Stomach smooth muscle (tissue), 2 donors: ENCODE data around the gene RBMS3.

Experiments used
- H3K27ac ChIP-seq: one replicate; pipeline ENCODE4 v1.7.0; 2013; ENCODE audit warnings: mild to moderate bottlenecking, low read length, inconsistent platforms
- H3K27me3 ChIP-seq, 2 donors: one replicate each; pipeline ENCODE4 v1.7.0; 2013; ENCODE audit warnings: low read length in 2 of 2; ENCODE audit not compliant: insufficient read depth in 2 of 2, control insufficient read depth in 1 of 2
- H3K36me3 ChIP-seq, 2 donors: one replicate each; pipeline ENCODE4 v1.7.0; 2013; ENCODE audit warnings: low read length in 2 of 2; ENCODE audit not compliant: control insufficient read depth in 2 of 2, insufficient read depth in 2 of 2
- H3K4me1 ChIP-seq: one replicate; pipeline ENCODE4 v1.7.0; 2013; ENCODE audit warnings: low read length; ENCODE audit not compliant: control insufficient read depth, insufficient read depth
- H3K4me3 ChIP-seq, 2 donors: one replicate each; pipeline ENCODE4 v1.7.0; 2013; ENCODE audit warnings: low read length in 2 of 2
- H3K9ac ChIP-seq, 2 donors: one replicate each; pipeline ENCODE4 v1.7.0; 2013; ENCODE audit warnings: low read length in 2 of 2, mild to moderate bottlenecking in 1 of 2
- H3K9me3 ChIP-seq, 2 donors: one replicate each; pipeline ENCODE4 v1.7.0; 2013; ENCODE audit warnings: low read length in 2 of 2; ENCODE audit not compliant: control insufficient read depth in 2 of 2
- donor health status: healthy.
- donor health status: Pancreatic carcinoma.

Gene RBMS3

DNA sequence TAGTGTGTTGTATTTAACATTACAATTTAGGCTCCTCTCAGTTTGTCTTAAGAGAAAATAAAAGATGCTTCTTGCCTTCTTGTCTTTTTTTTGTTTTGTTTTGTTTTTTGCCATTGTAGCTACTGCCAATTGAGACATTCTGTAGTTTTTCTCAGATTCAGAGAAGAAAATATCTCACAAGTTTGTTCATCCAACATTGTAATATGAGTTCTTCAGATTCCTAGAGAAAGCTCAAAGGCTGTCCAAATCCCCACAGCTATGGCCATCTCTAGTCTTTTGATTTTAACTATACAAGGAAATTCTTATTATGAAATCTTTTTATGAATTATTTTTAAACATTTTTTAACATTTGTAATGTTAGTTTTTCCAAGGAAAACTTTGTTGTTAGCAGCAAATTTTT lies 264.7 kb downstream of the RBMS3 start:
- Histone ChIP-seq H3K27ac (no peak overlapping the region), H3K4me3 (no peak overlapping the region), H3K9ac (no peak overlapping the region), H3K27me3 (no peaks in the 10 kb centered on the region), H3K9me3 (no peaks in the 10 kb centered on the region), H3K36me3 (no peaks in the 10 kb centered on the region), H3K4me1 (no peaks in the 10 kb centered on the region)

DNA sequence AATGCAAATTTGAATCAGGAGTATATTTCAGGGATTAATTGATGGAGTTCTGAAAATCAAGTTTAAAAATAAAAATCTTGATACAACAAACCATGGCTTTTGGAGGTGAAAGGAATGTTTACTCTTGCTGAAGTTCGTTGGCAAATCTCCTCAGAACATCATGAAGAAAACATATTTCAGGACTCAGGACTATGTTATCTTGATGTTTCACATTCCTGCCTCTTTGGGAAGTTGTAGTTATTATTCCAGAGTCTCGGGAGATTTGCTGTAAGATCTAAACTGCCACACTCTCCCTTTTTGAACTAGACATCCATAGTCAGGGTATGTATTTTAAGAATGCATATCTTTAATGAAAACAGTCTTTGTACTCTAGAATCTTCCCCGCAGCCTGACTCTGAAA lies 271.2 kb downstream of the RBMS3 start:
- Histone ChIP-seq H3K9me3 (no peaks in the 10 kb centered on the region), H3K27me3 (no peaks in the 10 kb centered on the region), H3K27ac (no peak overlapping the region), H3K36me3 (no peaks in the 10 kb centered on the region), H3K4me3 (no peak overlapping the region), H3K9ac (no peak overlapping the region), H3K4me1 (peaks cover 5% of the 10 kb centered on the region)

GRCh38 chr3:29554566-29554965 lies 273.7 kb downstream of the RBMS3 start:
- no peak overlapping the region for H3K27ac ChIP-seq
- no peaks in the 10 kb centered on the region for H3K27me3 ChIP-seq
- no peaks in the 10 kb centered on the region for H3K9me3 ChIP-seq
- peaks cover 5% of the 10 kb centered on the region for H3K4me1 ChIP-seq
- H3K9ac ChIP-seq = no peak overlapping the region
- H3K36me3 ChIP-seq = no peaks in the 10 kb centered on the region
- H3K4me3 ChIP-seq = no peak overlapping the region

- no peaks in the 10 kb centered on the region for H3K27me3 ChIP-seq
- no peak overlapping the region for H3K9ac ChIP-seq
- no peaks in the 10 kb centered on the region for H3K36me3 ChIP-seq
- peaks cover 5% of the 10 kb centered on the region for H3K4me1 ChIP-seq
- H3K27ac ChIP-seq = no peak overlapping the region
- H3K9me3 ChIP-seq = no peaks in the 10 kb centered on the region
- no peak overlapping the region for H3K4me3 ChIP-seq
Observed at GRCh38 chr3:29555590-29555989, 274.7 kb downstream of the RBMS3 start.

DNA sequence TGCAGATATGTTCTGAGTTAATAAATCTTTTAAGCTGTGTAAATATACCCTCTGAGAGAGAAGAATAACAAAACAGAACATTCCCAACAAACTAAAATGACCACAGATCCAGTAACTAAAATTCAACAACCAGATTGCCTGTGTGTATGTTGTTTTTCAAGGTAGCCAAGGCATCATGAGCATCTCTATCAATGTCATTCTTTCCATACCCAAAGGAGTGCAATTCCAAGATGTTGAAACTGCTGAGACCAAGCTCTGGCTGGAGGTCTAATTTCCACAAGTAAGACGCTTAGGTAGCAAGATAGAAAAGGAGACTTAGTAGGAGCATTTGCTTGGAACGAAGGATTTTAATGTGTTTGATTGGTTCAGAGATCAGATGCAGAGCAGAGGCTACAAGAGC lies 276.3 kb downstream of the RBMS3 start:
- Histone ChIP-seq H3K4me3 (no peak overlapping the region), H3K9ac (no peak overlapping the region), H3K4me1 (peaks cover under 1% of the 10 kb centered on the region), H3K9me3 (no peaks in the 10 kb centered on the region), H3K27ac (no peak overlapping the region), H3K27me3 (no peaks in the 10 kb centered on the region), H3K36me3 (no peaks in the 10 kb centered on the region)

DNA sequence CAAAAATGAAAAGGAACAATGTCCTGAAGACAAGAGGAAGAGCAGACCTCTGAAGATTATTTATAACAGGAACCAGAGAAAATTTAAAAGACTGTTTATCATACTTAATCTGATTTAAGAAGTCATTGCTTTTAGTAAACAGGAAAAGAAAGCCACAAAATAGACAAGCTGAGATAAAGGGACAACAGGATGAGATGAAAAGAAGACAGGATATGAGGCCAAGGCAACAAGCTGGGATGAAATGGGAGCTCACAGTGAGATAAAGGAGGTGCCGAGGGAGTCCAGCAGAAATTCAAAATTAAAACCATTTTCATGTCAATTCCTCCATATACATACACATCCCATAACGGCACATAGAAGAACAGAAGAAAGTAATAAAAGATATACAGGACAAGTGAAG lies 277.0 kb downstream of the RBMS3 start:
- Histone ChIP-seq H3K27ac (no peak overlapping the region), H3K4me3 (no peak overlapping the region), H3K9ac (no peak overlapping the region), H3K9me3 (no peaks in the 10 kb centered on the region), H3K4me1 (no peaks in the 10 kb centered on the region), H3K27me3 (no peaks in the 10 kb centered on the region), H3K36me3 (no peaks in the 10 kb centered on the region)

GRCh38 chr3:29559741-29560465 lies 279.0 kb downstream of the RBMS3 start:
- no peaks in the 10 kb centered on the region for H3K27me3 ChIP-seq
- no peak overlapping the region for H3K4me3 ChIP-seq
- H3K9me3 ChIP-seq = no peaks in the 10 kb centered on the region
- no peaks in the 10 kb centered on the region for H3K36me3 ChIP-seq
- H3K4me1 ChIP-seq = no peaks in the 10 kb centered on the region
- H3K27ac ChIP-seq = no peak overlapping the region
- H3K9ac ChIP-seq = no peak overlapping the region

DNA sequence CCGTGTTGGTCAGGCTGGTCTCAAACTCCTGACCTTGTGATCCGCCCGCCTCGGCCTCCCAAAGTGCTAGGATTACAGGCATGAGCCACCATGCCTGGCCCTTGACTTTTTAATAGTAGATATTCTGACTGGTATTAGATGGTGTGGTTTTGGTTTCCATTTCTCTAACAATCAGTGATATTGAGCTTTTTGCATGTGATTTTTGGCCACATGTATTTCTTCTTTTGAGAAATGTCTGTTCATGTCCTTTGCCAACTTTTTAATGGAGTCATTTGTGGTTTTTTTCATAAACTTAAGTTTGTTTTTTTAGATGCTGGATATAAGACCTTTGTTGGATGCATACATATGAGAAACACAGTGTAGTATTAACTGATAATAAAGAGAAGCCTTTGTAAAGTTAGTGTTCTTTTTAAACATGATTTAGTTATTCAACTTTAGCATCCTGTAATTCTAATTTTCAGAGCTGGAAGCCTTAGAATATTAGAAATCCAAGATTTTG lies 280.8 kb downstream of the RBMS3 start:
- no peak overlapping the region for H3K9ac ChIP-seq
- no peaks in the 10 kb centered on the region for H3K9me3 ChIP-seq
- no peak overlapping the region for H3K4me3 ChIP-seq
- H3K27ac ChIP-seq = no peak overlapping the region
- no peaks in the 10 kb centered on the region for H3K4me1 ChIP-seq
- H3K27me3 ChIP-seq = no peaks in the 10 kb centered on the region
- no peaks in the 10 kb centered on the region for H3K36me3 ChIP-seq

DNA sequence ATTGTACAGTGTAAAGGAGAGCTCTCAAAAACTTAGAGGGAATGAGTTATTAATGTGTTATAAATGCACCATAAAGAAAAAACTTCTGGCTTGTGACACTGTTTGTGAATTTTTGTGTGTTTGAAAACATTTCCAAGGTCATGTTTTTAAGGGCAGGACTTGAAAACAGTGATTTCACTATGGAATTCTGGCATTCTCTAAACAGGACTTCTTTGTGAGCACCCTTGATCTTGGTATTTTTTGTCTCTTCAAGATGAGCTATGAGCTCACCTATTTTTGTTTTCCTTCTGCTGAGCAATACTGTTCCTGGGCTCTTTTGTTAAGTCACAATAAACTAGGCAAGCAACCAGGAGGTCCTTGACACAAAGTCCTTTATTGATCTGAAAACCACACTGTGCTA lies 284.4 kb downstream of the RBMS3 start:
- H3K4me3 ChIP-seq = no peak overlapping the region
- H3K9ac ChIP-seq = no peak overlapping the region
- no peaks in the 10 kb centered on the region for H3K36me3 ChIP-seq
- H3K27me3 ChIP-seq = no peaks in the 10 kb centered on the region
- H3K27ac ChIP-seq = no peak overlapping the region
- no peaks in the 10 kb centered on the region for H3K4me1 ChIP-seq
- H3K9me3 ChIP-seq = no peaks in the 10 kb centered on the region

DNA sequence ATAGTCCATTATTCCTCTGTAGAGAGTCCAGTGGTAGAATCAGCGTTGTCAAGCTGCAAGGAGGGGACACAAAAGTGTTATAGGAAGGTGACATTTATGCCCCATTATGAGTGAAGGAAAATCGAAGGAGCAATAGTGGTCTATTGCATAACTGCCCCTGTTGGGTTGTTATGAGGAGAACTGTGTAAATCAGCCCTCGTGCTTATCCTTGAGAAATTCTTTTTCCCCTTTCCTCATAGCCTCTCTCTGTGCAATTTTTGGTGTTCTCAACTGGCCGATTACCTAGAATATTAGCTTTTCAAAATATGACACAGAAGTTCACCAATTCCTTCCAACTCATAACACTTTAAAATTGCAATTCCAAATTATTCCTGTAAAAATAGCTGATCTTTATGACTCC lies 286.6 kb downstream of the RBMS3 start:
- Histone ChIP-seq H3K4me3 (no peak overlapping the region), H3K27me3 (no peaks in the 10 kb centered on the region), H3K4me1 (no peaks in the 10 kb centered on the region), H3K9ac (no peak overlapping the region), H3K9me3 (no peaks in the 10 kb centered on the region), H3K36me3 (no peaks in the 10 kb centered on the region), H3K27ac (no peak overlapping the region)

GRCh38 chr3:29568355-29568754 lies 287.5 kb downstream of the RBMS3 start:
- Histone ChIP-seq H3K9me3 (no peaks in the 10 kb centered on the region), H3K27ac (no peak overlapping the region), H3K36me3 (no peaks in the 10 kb centered on the region), H3K4me1 (no peaks in the 10 kb centered on the region), H3K27me3 (no peaks in the 10 kb centered on the region), H3K4me3 (no peak overlapping the region), H3K9ac (no peak overlapping the region)
